ENCODE results near the gene C12orf43.

C12orf43 gene

GRCh38 chr12:121038861-121039668 is 22.8 kb upstream of the C12orf43 start, which contains the start of gene OASL:
Gene OASL, minus strand, starts transcription at chr12:121039246. Its CDS starts 275 bp downstream, at chr12:121038971.
- peak; percentile 94 for ATAC-seq
- Mint-ChIP-seq H3K36me3 (no peaks in the 10 kb centered on the region), H3K9me3 (no peaks in the 10 kb centered on the region), H3K4me3 (peak within 1 kb of the TSS; percentile 87), H3K4me1 (peaks cover 21% of the 10 kb centered on the region), H3K27ac (peak within 1 kb of the TSS; percentile 80), H3K27me3 (peaks cover 64% of the 10 kb centered on the region)

- H3K4me3 Mint-ChIP-seq: no peak overlapping the region
- H3K4me1 Mint-ChIP-seq: peaks cover 21% of the 10 kb centered on the region
- no peak for ATAC-seq
- no peaks in the 10 kb centered on the region for H3K36me3 Mint-ChIP-seq
- no peak overlapping the region for H3K27ac Mint-ChIP-seq
- H3K9me3 Mint-ChIP-seq: no peaks in the 10 kb centered on the region
- H3K27me3 Mint-ChIP-seq: peaks cover 60% of the 10 kb centered on the region
Observed at GRCh38 chr12:121036810-121037326, 20.6 kb upstream of the C12orf43 start.

- Mint-ChIP-seq H3K9me3 (no peaks in the 10 kb centered on the region), H3K4me3 (no peak overlapping the region), H3K4me1 (peaks cover 21% of the 10 kb centered on the region), H3K27me3 (peaks cover 45% of the 10 kb centered on the region), H3K27ac (no peak overlapping the region), H3K36me3 (no peaks in the 10 kb centered on the region)
- no peak for ATAC-seq
Observed at GRCh38 chr12:121034616-121035305, 18.5 kb upstream of the C12orf43 start.

GRCh38 chr12:121033625-121034349 is 17.5 kb upstream of the C12orf43 start:
- H3K27me3 Mint-ChIP-seq: peaks cover 35% of the 10 kb centered on the region
- ATAC-seq: no peak
- peaks cover 13% of the 10 kb centered on the region for H3K4me1 Mint-ChIP-seq
- H3K4me3 Mint-ChIP-seq: no peak overlapping the region
- H3K27ac Mint-ChIP-seq: no peak overlapping the region
- no peaks in the 10 kb centered on the region for H3K9me3 Mint-ChIP-seq
- H3K36me3 Mint-ChIP-seq: no peaks in the 10 kb centered on the region

GRCh38 chr12:121030576-121031212 is 14.4 kb upstream of the C12orf43 start:
- ATAC-seq: no peak
- no peaks in the 10 kb centered on the region for H3K9me3 Mint-ChIP-seq
- no peak overlapping the region for H3K27ac Mint-ChIP-seq
- H3K27me3 Mint-ChIP-seq: peaks cover 34% of the 10 kb centered on the region
- no peaks in the 10 kb centered on the region for H3K36me3 Mint-ChIP-seq
- no peak overlapping the region for H3K4me3 Mint-ChIP-seq
- no peaks in the 10 kb centered on the region for H3K4me1 Mint-ChIP-seq

GRCh38 chr12:121026274-121027045 is 10.2 kb upstream of the C12orf43 start:
- no peak overlapping the region for H3K27ac Mint-ChIP-seq
- no peak overlapping the region for H3K4me3 Mint-ChIP-seq
- H3K27me3 Mint-ChIP-seq: no peaks in the 10 kb centered on the region
- no peak for ATAC-seq
- H3K4me1 Mint-ChIP-seq: no peaks in the 10 kb centered on the region
- no peaks in the 10 kb centered on the region for H3K36me3 Mint-ChIP-seq
- H3K9me3 Mint-ChIP-seq: no peaks in the 10 kb centered on the region

GRCh38 chr12:121025442-121026226 is 9.3 kb upstream of the C12orf43 start:
- H3K27me3 Mint-ChIP-seq: no peaks in the 10 kb centered on the region
- H3K36me3 Mint-ChIP-seq: no peaks in the 10 kb centered on the region
- no peaks in the 10 kb centered on the region for H3K4me1 Mint-ChIP-seq
- no peak overlapping the region for H3K4me3 Mint-ChIP-seq
- H3K27ac Mint-ChIP-seq: no peak overlapping the region
- H3K9me3 Mint-ChIP-seq: no peaks in the 10 kb centered on the region
- no peak for ATAC-seq

GRCh38 chr12:121023799-121024198 is 7.5 kb upstream of the C12orf43 start:
- no peak for ATAC-seq
- Mint-ChIP-seq H3K4me3 (no peak overlapping the region), H3K9me3 (no peaks in the 10 kb centered on the region), H3K27me3 (no peaks in the 10 kb centered on the region), H3K4me1 (no peaks in the 10 kb centered on the region), H3K27ac (no peak overlapping the region), H3K36me3 (no peaks in the 10 kb centered on the region)

- Mint-ChIP-seq H3K27me3 (no peaks in the 10 kb centered on the region), H3K27ac (no peak overlapping the region), H3K36me3 (no peaks in the 10 kb centered on the region), H3K9me3 (no peaks in the 10 kb centered on the region), H3K4me1 (no peaks in the 10 kb centered on the region), H3K4me3 (no peak overlapping the region)
- no peak for ATAC-seq
Observed at GRCh38 chr12:121022713-121023112, 6.4 kb upstream of the C12orf43 start.

GRCh38 chr12:121021754-121022153 is 5.5 kb upstream of the C12orf43 start:
- Mint-ChIP-seq H3K27ac (no peak overlapping the region), H3K36me3 (no peaks in the 10 kb centered on the region), H3K4me1 (no peaks in the 10 kb centered on the region), H3K4me3 (no peak overlapping the region), H3K27me3 (no peaks in the 10 kb centered on the region), H3K9me3 (no peaks in the 10 kb centered on the region)
- ATAC-seq: no peak

- Mint-ChIP-seq H3K4me3 (no peak overlapping the region), H3K27me3 (no peaks in the 10 kb centered on the region), H3K9me3 (no peaks in the 10 kb centered on the region), H3K27ac (no peak overlapping the region), H3K4me1 (peaks cover 21% of the 10 kb centered on the region), H3K36me3 (no peaks in the 10 kb centered on the region)
- no peak for ATAC-seq
Observed at GRCh38 chr12:121018860-121019617, 2.8 kb upstream of the C12orf43 start.

GRCh38 chr12:121017966-121018491 is 1.7 kb upstream of the C12orf43 start:
- Mint-ChIP-seq H3K36me3 (peaks cover 6% of the 10 kb centered on the region), H3K9me3 (no peaks in the 10 kb centered on the region), H3K27me3 (no peaks in the 10 kb centered on the region), H3K4me3 (no peak overlapping the region), H3K4me1 (peaks cover 21% of the 10 kb centered on the region), H3K27ac (no peak overlapping the region)
- ATAC-seq: no peak

- Mint-ChIP-seq H3K36me3 (peaks cover 33% of the 10 kb centered on the region), H3K4me1 (peaks cover 21% of the 10 kb centered on the region), H3K4me3 (no peak overlapping the region), H3K27me3 (no peaks in the 10 kb centered on the region), H3K27ac (no peak overlapping the region), H3K9me3 (no peaks in the 10 kb centered on the region)
- no peak for ATAC-seq
Observed at GRCh38 chr12:121013715-121014114, 2.6 kb downstream of the C12orf43 start.
